Tibial nerve (tissue), 4 donors: ENCODE measurements around the gene IER5. TPM values are rescaled to one million over a fixed set of nuclear protein-coding genes. Genes with fewer than 3 reads are reported as not detected.

Experiments used
- DNase-seq, 2 donors: peaks; one replicate each; pipeline ENCODE4 v3.0.0-alpha.2; 2019; ENCODE audit warnings: low spot score in 2 of 2
- H3K27ac ChIP-seq, 4 donors: fragments of 200-600 bp; sonication (generic) in 3 of 4; one replicate each; pipeline ENCODE4 v1.5.1; 2017 to 2019; ENCODE audit warnings: mild to moderate bottlenecking in 1 of 4
- H3K27me3 ChIP-seq, 2 donors: fragments of 200-600 bp; sonication (generic) in 1 of 2; one replicate each; pipeline versions ENCODE4 v1.5.1 to v1.6.0; 2017 to 2019
- H3K36me3 ChIP-seq, 3 donors: fragments of 200-600 bp; sonication (generic); one replicate each; pipeline ENCODE4 v1.5.1; 2018 to 2019
- H3K4me1 ChIP-seq, 4 donors: fragments of 200-600 bp; sonication (generic) in 3 of 4; one replicate each; pipeline ENCODE4 v1.5.1; 2017 to 2019
- H3K4me3 ChIP-seq, 4 donors: fragments of 200-600 bp; sonication (generic) in 3 of 4; one replicate each; pipeline ENCODE4 v1.5.1; 2017 to 2019; ENCODE audit warnings: mild to moderate bottlenecking in 1 of 4, moderate library complexity in 1 of 4
- H3K9me3 ChIP-seq, 4 donors: fragments of 200-600 bp; sonication (generic) in 3 of 4; one replicate each; pipeline ENCODE4 v1.5.1; 2017 to 2019
- EP300 ChIP-seq, 2 donors: sonication (generic); formaldehyde crosslinking; IDR thresholded peaks; one replicate each; pipeline ENCODE4 v1.6.1; 2017; ENCODE audit warnings: antibody characterized with exemption in 2 of 2, mild to moderate bottlenecking in 1 of 2
- POLR2A ChIP-seq, 2 donors: fragments of 450-650 bp; IDR thresholded peaks; one replicate each; pipeline ENCODE4 v1.6.1; 2017; ENCODE audit warnings: antibody characterized with exemption in 2 of 2, mild to moderate bottlenecking in 2 of 2, moderate library complexity in 2 of 2
- WGBS, 2 donors: methylation state at CpG; one replicate each; pipeline ENCODE4 v1.1.5; 2018; 5-methylcytosine and 5-hydroxymethylcytosine counted together
- total RNA-seq, 4 donors: library from RNA; depleted of rRNA; stranded (reverse); fragments of >200 nt; gene quantifications; one replicate each; pipeline ENCODE4 v1.1.0, GENCODE V29; 2016
- TF ChIP-seq, protein P1 (sequence below), 5 experiments: fragments of 200-600 bp in 3 of 5; fragments of 450-650 bp in 2 of 5; sonication (generic) in 3 of 5; IDR thresholded peaks; one replicate each; pipeline ENCODE4 v1.5.1; 2016 to 2019; ENCODE audit warnings: antibody characterized with exemption in 5 of 5, mild to moderate bottlenecking in 3 of 5, moderate library complexity in 2 of 5

The IER5 gene
- total RNA-seq, 4 donors from 2014 or later, result 8.1 to 16.3 (median 13.1) TPM

GRCh38 chr1:181049378-181049777, 39.1 kb upstream of the IER5 start:
- Histone ChIP-seq H3K27ac (no peak overlapping the region), H3K36me3 (peaks cover 0 to 41% (median 0%) of the 10 kb centered on the region in 3 donors), H3K4me3 (no peak overlapping the region), H3K4me1 (peaks cover 0 to 1% (median 0%) of the 10 kb centered on the region in 4 donors), H3K27me3 (no peaks in the 10 kb centered on the region), H3K9me3 (no peaks in the 10 kb centered on the region)
- TF ChIP-seq POLR2A (IDR thresholded peaks at IDR 0.05) (no peak), EP300 (IDR thresholded peaks at IDR 0.05) (no peak)
- TF ChIP-seq, protein P1, sequence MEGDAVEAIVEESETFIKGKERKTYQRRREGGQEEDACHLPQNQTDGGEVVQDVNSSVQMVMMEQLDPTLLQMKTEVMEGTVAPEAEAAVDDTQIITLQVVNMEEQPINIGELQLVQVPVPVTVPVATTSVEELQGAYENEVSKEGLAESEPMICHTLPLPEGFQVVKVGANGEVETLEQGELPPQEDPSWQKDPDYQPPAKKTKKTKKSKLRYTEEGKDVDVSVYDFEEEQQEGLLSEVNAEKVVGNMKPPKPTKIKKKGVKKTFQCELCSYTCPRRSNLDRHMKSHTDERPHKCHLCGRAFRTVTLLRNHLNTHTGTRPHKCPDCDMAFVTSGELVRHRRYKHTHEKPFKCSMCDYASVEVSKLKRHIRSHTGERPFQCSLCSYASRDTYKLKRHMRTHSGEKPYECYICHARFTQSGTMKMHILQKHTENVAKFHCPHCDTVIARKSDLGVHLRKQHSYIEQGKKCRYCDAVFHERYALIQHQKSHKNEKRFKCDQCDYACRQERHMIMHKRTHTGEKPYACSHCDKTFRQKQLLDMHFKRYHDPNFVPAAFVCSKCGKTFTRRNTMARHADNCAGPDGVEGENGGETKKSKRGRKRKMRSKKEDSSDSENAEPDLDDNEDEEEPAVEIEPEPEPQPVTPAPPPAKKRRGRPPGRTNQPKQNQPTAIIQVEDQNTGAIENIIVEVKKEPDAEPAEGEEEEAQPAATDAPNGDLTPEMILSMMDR (IDR thresholded peaks at IDR 0.05), result no peak
- WGBS, 2 donors, result 81 to 83% methylated on average over 4 of the region's 4 CpGs
- no peak for DNase-seq

- Histone ChIP-seq H3K36me3 (peaks cover 0 to 38% (median 0%) of the 10 kb centered on the region in 3 donors), H3K4me3 (no peak overlapping the region), H3K4me1 (no peaks in the 10 kb centered on the region), H3K27ac (no peak overlapping the region), H3K27me3 (no peaks in the 10 kb centered on the region), H3K9me3 (no peaks in the 10 kb centered on the region)
- DNase-seq, result no peak
- TF ChIP-seq EP300 (IDR thresholded peaks at IDR 0.05) (no peak), POLR2A (IDR thresholded peaks at IDR 0.05) (no peak)
- TF ChIP-seq, protein P1 (IDR thresholded peaks at IDR 0.05), result no peak
These were observed 37.6 kb upstream of the IER5 start for GRCh38 chr1:181050922-181051321.

GRCh38 chr1:181056560-181056959, 31.9 kb upstream of the IER5 start:
- DNase-seq, result no peak
- no peak overlapping the region for H3K27ac ChIP-seq
- no peaks in the 10 kb centered on the region for H3K27me3 ChIP-seq
- H3K9me3 ChIP-seq, result peaks cover 0 to 8% (median 2%) of the 10 kb centered on the region in 4 donors
- no peaks in the 10 kb centered on the region for H3K4me1 ChIP-seq
- H3K36me3 ChIP-seq, result peaks cover 0 to 41% (median 0%) of the 10 kb centered on the region in 3 donors
- TF ChIP-seq POLR2A (IDR thresholded peaks at IDR 0.05), result no peak
- TF ChIP-seq, protein P1 (IDR thresholded peaks at IDR 0.05), result no peak
- no peak for TF ChIP-seq EP300 (IDR thresholded peaks at IDR 0.05)
- H3K4me3 ChIP-seq, result no peak overlapping the region
- 78 to 83% methylated on average over 6 of the region's 6 CpGs for WGBS, 2 donors

DNA sequence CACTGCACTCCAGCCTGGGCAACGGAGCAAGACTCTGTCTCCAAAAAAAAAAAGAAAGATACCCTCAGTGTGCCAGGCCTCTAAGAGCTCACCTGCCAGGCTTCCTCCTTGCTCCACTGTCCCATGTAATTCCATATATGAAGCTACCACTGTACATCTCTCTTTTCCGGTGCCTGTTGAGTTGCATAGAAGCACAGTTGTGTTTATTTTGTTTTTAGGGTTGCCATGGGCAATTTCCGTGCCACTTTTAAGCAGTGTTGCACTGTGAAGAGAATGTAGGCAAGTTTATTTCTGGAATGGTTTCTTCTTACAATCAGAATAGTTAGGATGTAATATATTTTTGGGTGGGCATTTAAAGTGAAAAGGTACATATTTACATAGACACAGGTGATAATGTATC, 31.4 kb upstream of the IER5 start:
- DNase-seq, result no peak
- TF ChIP-seq POLR2A (IDR thresholded peaks at IDR 0.05), result no peak
- TF ChIP-seq, protein P1 (IDR thresholded peaks at IDR 0.05), result no peak
- no peak for TF ChIP-seq EP300 (IDR thresholded peaks at IDR 0.05)
- peaks cover 0 to 8% (median 2%) of the 10 kb centered on the region in 4 donors for H3K9me3 ChIP-seq
- H3K4me1 ChIP-seq, result no peaks in the 10 kb centered on the region
- no peak overlapping the region for H3K27ac ChIP-seq
- no peak overlapping the region for H3K4me3 ChIP-seq
- no peaks in the 10 kb centered on the region for H3K27me3 ChIP-seq
- H3K36me3 ChIP-seq, result peaks cover 0 to 38% (median 0%) of the 10 kb centered on the region in 3 donors
- 47 to 78% methylated on average over 3 of the region's 3 CpGs for WGBS, 2 donors

DNA sequence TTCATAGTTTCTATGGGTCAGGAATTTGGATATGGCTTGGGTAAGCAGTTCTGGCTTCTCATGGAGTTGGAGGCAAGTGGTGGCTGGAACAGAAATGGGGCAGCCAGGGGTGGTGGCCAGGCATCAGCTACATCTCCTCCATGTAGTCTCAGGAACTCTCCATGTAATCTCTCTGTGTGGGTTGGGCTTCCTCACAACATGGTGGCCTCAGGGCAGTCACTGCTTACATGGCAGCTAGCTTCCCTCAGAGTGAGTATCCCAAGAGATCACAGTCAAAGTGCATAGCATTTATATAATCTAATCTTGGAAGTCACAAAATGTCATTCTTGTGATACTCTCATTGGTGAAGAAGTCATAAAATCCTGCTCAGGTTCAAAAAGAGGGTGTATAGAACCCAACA, 29.1 kb upstream of the IER5 start:
- H3K27me3 ChIP-seq, result no peaks in the 10 kb centered on the region
- no peak overlapping the region for H3K27ac ChIP-seq
- TF ChIP-seq, protein P1 (IDR thresholded peaks at IDR 0.05), result no peak
- TF ChIP-seq EP300 (IDR thresholded peaks at IDR 0.05) (no peak), POLR2A (IDR thresholded peaks at IDR 0.05) (no peak)
- no peak for DNase-seq
- peaks cover 0 to 38% (median 0%) of the 10 kb centered on the region in 3 donors for H3K36me3 ChIP-seq
- peaks cover 0 to 6% (median 0%) of the 10 kb centered on the region in 4 donors for H3K4me1 ChIP-seq
- H3K4me3 ChIP-seq, result no peak overlapping the region
- peaks cover 0 to 8% (median 2%) of the 10 kb centered on the region in 4 donors for H3K9me3 ChIP-seq
